ENCODE data around the gene UBE2V1.

DNA sequence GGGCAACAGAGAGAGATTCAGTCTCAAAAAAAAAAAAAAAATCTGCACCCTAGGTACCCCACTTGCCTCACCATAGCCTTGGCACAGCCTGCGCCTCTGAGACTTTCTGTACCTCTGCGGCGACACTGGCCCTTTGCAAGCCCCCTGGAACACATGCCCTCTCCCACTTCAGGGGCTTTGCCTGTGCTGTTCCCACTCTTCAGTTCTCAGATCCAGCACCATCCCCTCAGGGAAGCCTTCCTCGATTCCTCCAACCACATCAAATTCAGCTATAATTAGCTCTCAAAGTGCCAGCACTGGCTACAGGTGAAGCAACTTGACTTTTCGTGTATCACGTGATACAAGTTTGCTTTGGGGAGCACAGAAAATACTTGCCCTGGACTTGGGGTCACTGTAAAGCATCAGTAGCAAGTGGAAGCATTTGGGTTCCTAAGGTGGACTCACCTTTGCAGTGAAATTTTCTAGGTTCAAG is 2.1 kb upstream of the UBE2V1 start:
- no peak for TF ChIP-seq KLF13 (CRISPR knock-in tag; IDR thresholded peaks at IDR 0.05)
- TF ChIP-seq, protein P1, sequence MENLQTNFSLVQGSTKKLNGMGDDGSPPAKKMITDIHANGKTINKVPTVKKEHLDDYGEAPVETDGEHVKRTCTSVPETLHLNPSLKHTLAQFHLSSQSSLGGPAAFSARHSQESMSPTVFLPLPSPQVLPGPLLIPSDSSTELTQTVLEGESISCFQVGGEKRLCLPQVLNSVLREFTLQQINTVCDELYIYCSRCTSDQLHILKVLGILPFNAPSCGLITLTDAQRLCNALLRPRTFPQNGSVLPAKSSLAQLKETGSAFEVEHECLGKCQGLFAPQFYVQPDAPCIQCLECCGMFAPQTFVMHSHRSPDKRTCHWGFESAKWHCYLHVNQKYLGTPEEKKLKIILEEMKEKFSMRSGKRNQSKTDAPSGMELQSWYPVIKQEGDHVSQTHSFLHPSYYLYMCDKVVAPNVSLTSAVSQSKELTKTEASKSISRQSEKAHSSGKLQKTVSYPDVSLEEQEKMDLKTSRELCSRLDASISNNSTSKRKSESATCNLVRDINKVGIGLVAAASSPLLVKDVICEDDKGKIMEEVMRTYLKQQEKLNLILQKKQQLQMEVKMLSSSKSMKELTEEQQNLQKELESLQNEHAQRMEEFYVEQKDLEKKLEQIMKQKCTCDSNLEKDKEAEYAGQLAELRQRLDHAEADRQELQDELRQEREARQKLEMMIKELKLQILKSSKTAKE (CRISPR knock-in tag; IDR thresholded peaks at IDR 0.05; ENCODE audit: borderline replicate concordance) = no peak
